ENCODE measurements around the gene EXOSC2.

DNA sequence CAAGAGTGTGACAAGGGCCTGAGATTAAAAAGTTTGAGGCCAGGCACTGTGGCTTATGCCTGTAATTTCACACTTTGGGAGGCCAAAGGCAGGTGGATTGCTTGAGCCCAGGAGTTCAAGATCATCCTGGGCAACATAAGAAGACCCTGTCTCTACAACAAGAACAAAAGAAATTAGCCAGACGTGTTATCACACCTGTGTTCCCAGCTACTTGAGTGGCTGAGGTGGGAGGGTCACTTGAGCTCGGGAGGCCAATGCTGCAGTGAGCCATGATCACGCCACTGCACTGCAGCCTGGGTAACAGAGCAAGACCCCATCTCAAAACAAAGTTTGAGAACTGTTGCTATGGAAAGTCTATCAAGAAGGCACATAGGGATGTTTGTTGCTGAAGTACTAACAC is 25.0 kb downstream of the EXOSC2 start:
- TF ChIP-seq, protein P1, sequence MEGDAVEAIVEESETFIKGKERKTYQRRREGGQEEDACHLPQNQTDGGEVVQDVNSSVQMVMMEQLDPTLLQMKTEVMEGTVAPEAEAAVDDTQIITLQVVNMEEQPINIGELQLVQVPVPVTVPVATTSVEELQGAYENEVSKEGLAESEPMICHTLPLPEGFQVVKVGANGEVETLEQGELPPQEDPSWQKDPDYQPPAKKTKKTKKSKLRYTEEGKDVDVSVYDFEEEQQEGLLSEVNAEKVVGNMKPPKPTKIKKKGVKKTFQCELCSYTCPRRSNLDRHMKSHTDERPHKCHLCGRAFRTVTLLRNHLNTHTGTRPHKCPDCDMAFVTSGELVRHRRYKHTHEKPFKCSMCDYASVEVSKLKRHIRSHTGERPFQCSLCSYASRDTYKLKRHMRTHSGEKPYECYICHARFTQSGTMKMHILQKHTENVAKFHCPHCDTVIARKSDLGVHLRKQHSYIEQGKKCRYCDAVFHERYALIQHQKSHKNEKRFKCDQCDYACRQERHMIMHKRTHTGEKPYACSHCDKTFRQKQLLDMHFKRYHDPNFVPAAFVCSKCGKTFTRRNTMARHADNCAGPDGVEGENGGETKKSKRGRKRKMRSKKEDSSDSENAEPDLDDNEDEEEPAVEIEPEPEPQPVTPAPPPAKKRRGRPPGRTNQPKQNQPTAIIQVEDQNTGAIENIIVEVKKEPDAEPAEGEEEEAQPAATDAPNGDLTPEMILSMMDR (conservative IDR thresholded peaks at IDR 0.05): no peak
- no peak for TF ChIP-seq EZH2 (IDR thresholded peaks at IDR 0.05; ENCODE audit: low read depth)
